SK-N-SH treated with all-trans-retinoic acid at 6 μM for 48 hours (cell line): ENCODE data around the gene NOCT.

ENCODE experiments used
- ATAC-seq: fragments of 200-7000 bp; cut with Tn5 transposase; 3 replicates; pipeline ENCODE4 v1.9.1; 2020; ENCODE audit warnings: mild to moderate bottlenecking, moderate library complexity
- ARNTL ChIP-seq: fragments of 450-650 bp; formaldehyde crosslinking; IDR thresholded peaks from 2 replicates; pipeline ENCODE4 v1.5.0; 2020; ENCODE audit warnings: low read depth, mild to moderate bottlenecking, moderate library complexity, borderline replicate concordance
- BACH2 ChIP-seq: fragments of 250-450 bp; sonication (Bioruptor Pico); IDR thresholded peaks from 2 replicates; pipeline ENCODE4 v1.9.0; 2021; ENCODE audit warnings: mild to moderate bottlenecking, borderline replicate concordance
- CREB5 ChIP-seq: fragments of 250-450 bp; sonication (Bioruptor Pico); IDR thresholded peaks from 2 replicates; pipeline ENCODE4 v1.5.1; 2020; ENCODE audit warnings: low read depth, mild to moderate bottlenecking, moderate library complexity
- CSDC2 ChIP-seq: fragments of 250-450 bp; sonication (Bioruptor Pico); IDR thresholded peaks from 2 replicates; pipeline ENCODE4 v1.5.0; 2020; ENCODE audit warnings: mild to moderate bottlenecking, moderate library complexity
- GLIS3 ChIP-seq: fragments of 250-450 bp; sonication (Bioruptor Pico); IDR thresholded peaks from 2 replicates; pipeline ENCODE4 v1.5.0; 2020; ENCODE audit warnings: mild to moderate bottlenecking, moderate library complexity
- ISL1 ChIP-seq: fragments of 250-450 bp; sonication (Bioruptor Pico); IDR thresholded peaks from 2 replicates; pipeline ENCODE4 v2.1.2; 2022; ENCODE audit warnings: mild to moderate bottlenecking, moderate library complexity
- OSR1 ChIP-seq: fragments of 250-450 bp; sonication (Bioruptor Pico); IDR thresholded peaks from 2 replicates; pipeline ENCODE4 v1.8.0; 2022; ENCODE audit warnings: moderate library complexity, mild to moderate bottlenecking, inconsistent platforms
- PATZ1 ChIP-seq: fragments of 250-450 bp; sonication (Bioruptor Pico); IDR thresholded peaks from 2 replicates; pipeline ENCODE4 v1.8.0; 2020; ENCODE audit warnings: mild to moderate bottlenecking, moderate library complexity, borderline replicate concordance
- POU6F1 ChIP-seq: fragments of 250-450 bp; sonication (Bioruptor Pico); IDR thresholded peaks from 2 replicates; pipeline ENCODE4 v1.8.0; 2021; ENCODE audit warnings: low read depth, mild to moderate bottlenecking, moderate library complexity, borderline replicate concordance
- PPARA ChIP-seq: fragments of 250-450 bp; sonication (Bioruptor Pico); IDR thresholded peaks from 2 replicates; pipeline ENCODE4 v1.5.0; 2020; ENCODE audit warnings: mild to moderate bottlenecking, borderline replicate concordance
- RARB ChIP-seq: fragments of 250-450 bp; sonication (Bioruptor Pico); IDR thresholded peaks from 2 replicates; pipeline ENCODE4 v1.8.0; 2021; ENCODE audit warnings: mild to moderate bottlenecking, moderate library complexity
- SNAI2 ChIP-seq: fragments of 250-450 bp; sonication (Bioruptor Pico); IDR thresholded peaks from 2 replicates; pipeline ENCODE4 v1.5.0; 2020; ENCODE audit warnings: mild to moderate bottlenecking, moderate library complexity
- TCF4 ChIP-seq: fragments of 250-450 bp; sonication (Bioruptor Pico); IDR thresholded peaks from 2 replicates; pipeline ENCODE4 v1.8.0; 2021; ENCODE audit warnings: mild to moderate bottlenecking, moderate library complexity, borderline replicate concordance
- TSHZ2 ChIP-seq: fragments of 250-450 bp; sonication (Bioruptor Pico); IDR thresholded peaks from 2 replicates; pipeline ENCODE4 v1.5.0; 2020; ENCODE audit warnings: mild to moderate bottlenecking, moderate library complexity
- ZC3H10 ChIP-seq: fragments of 250-450 bp; sonication (Bioruptor Pico); IDR thresholded peaks from 2 replicates; pipeline ENCODE4 v1.5.1; 2021; ENCODE audit warnings: mild to moderate bottlenecking, moderate library complexity
- ZFP3 ChIP-seq: fragments of 250-450 bp; sonication (Bioruptor Pico); IDR thresholded peaks from 2 replicates; pipeline ENCODE4 v1.5.0; 2020; ENCODE audit warnings: mild to moderate bottlenecking, moderate library complexity
- ZFP30 ChIP-seq: fragments of 450-650 bp; formaldehyde crosslinking; IDR thresholded peaks from 2 replicates; pipeline ENCODE4 v1.5.0; 2022; ENCODE audit warnings: mild to moderate bottlenecking, moderate library complexity
- ZNF565 ChIP-seq: fragments of 450-650 bp; formaldehyde crosslinking; conservative IDR thresholded peaks from 2 replicates; pipeline ENCODE4 v1.5.0; 2020; ENCODE audit warnings: low read depth, mild to moderate bottlenecking, moderate library complexity
- ZNF70 ChIP-seq: fragments of 450-650 bp; formaldehyde crosslinking; IDR thresholded peaks from 2 replicates; pipeline ENCODE4 v1.5.0; 2020; ENCODE audit warnings: mild to moderate bottlenecking, moderate library complexity
- ZNF8 ChIP-seq: fragments of 450-650 bp; formaldehyde crosslinking; IDR thresholded peaks from 2 replicates; pipeline ENCODE4 v1.5.0; 2020; ENCODE audit warnings: mild to moderate bottlenecking, moderate library complexity

The NOCT gene

GRCh38 chr4:139077567-139078355, 62.2 kb downstream of the NOCT start (continued):
- TF ChIP-seq CREB5 (no peak), ZNF70 (no peak), BACH2 (CRISPR knock-in tag) (no peak)

- TF ChIP-seq ISL1 (CRISPR knock-in tag) (no peak), SNAI2 (CRISPR knock-in tag) (no peak), ZNF8 (CRISPR knock-in tag) (no peak)
- ATAC-seq: no peak
Measured at GRCh38 chr4:139078926-139079325, 63.3 kb downstream of the NOCT start.

- peak; percentile 89 for ATAC-seq
- TF ChIP-seq ZNF8 (CRISPR knock-in tag) (no peak), BACH2 (CRISPR knock-in tag) (no peak), ZNF70 (no peak), TSHZ2 (CRISPR knock-in tag) (no peak), ZNF565 (CRISPR knock-in tag) (no peak), PPARA (no peak), ISL1 (CRISPR knock-in tag) (no peak), OSR1 (CRISPR knock-in tag) (no peak), PATZ1 (CRISPR knock-in tag) (no peak), ZFP3 (no peak), SNAI2 (CRISPR knock-in tag) (no peak), ZC3H10 (no peak), CSDC2 (CRISPR knock-in tag) (no peak), RARB (CRISPR knock-in tag) (no peak), ARNTL (CRISPR knock-in tag) (no peak), POU6F1 (CRISPR knock-in tag) (no peak)
Measured at GRCh38 chr4:139082750-139083606, 67.4 kb downstream of the NOCT start.

GRCh38 chr4:139083607-139083955, 68.0 kb downstream of the NOCT start:
- peak; percentile 64 for ATAC-seq
- TF ChIP-seq BACH2 (CRISPR knock-in tag) (no peak), ISL1 (CRISPR knock-in tag) (no peak), CSDC2 (CRISPR knock-in tag) (no peak), SNAI2 (CRISPR knock-in tag) (no peak), ZFP30 (no peak), PATZ1 (CRISPR knock-in tag) (no peak), GLIS3 (CRISPR knock-in tag) (no peak), TCF4 (CRISPR knock-in tag) (no peak), RARB (CRISPR knock-in tag) (no peak), CREB5 (no peak), ZC3H10 (no peak), ZNF565 (CRISPR knock-in tag) (no peak), OSR1 (CRISPR knock-in tag) (no peak), POU6F1 (CRISPR knock-in tag) (no peak), ZNF70 (no peak)
- TF ChIP-seq, all 23 proteins: peak for 0
